HL-60 (cell line): Measurements from ENCODE around the gene HOXC12.

ENCODE experiments used
- GABPA ChIP-seq: IDR thresholded peaks from 2 replicates; pipeline ENCODE4 v1.6.1; 2012; ENCODE audit warnings: low read depth
- TF ChIP-seq, protein P1 (sequence below): IDR thresholded peaks from one replicate; pipeline ENCODE4 v1.5.1; 2011; ENCODE audit warnings: low read length, control low read depth, inconsistent platforms; ENCODE audit not compliant: insufficient read depth
- TF ChIP-seq, protein P2 (sequence below): IDR thresholded peaks from 2 replicates; pipeline ENCODE4 v1.6.1; 2012; ENCODE audit warnings: low read depth; ENCODE audit not compliant: insufficient replicate concordance

GRCh38 chr12:53966385-53967133 is 11.9 kb downstream of the HOXC12 start:
- TF ChIP-seq, protein P1, sequence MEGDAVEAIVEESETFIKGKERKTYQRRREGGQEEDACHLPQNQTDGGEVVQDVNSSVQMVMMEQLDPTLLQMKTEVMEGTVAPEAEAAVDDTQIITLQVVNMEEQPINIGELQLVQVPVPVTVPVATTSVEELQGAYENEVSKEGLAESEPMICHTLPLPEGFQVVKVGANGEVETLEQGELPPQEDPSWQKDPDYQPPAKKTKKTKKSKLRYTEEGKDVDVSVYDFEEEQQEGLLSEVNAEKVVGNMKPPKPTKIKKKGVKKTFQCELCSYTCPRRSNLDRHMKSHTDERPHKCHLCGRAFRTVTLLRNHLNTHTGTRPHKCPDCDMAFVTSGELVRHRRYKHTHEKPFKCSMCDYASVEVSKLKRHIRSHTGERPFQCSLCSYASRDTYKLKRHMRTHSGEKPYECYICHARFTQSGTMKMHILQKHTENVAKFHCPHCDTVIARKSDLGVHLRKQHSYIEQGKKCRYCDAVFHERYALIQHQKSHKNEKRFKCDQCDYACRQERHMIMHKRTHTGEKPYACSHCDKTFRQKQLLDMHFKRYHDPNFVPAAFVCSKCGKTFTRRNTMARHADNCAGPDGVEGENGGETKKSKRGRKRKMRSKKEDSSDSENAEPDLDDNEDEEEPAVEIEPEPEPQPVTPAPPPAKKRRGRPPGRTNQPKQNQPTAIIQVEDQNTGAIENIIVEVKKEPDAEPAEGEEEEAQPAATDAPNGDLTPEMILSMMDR = no peak
- TF ChIP-seq, protein P2, sequence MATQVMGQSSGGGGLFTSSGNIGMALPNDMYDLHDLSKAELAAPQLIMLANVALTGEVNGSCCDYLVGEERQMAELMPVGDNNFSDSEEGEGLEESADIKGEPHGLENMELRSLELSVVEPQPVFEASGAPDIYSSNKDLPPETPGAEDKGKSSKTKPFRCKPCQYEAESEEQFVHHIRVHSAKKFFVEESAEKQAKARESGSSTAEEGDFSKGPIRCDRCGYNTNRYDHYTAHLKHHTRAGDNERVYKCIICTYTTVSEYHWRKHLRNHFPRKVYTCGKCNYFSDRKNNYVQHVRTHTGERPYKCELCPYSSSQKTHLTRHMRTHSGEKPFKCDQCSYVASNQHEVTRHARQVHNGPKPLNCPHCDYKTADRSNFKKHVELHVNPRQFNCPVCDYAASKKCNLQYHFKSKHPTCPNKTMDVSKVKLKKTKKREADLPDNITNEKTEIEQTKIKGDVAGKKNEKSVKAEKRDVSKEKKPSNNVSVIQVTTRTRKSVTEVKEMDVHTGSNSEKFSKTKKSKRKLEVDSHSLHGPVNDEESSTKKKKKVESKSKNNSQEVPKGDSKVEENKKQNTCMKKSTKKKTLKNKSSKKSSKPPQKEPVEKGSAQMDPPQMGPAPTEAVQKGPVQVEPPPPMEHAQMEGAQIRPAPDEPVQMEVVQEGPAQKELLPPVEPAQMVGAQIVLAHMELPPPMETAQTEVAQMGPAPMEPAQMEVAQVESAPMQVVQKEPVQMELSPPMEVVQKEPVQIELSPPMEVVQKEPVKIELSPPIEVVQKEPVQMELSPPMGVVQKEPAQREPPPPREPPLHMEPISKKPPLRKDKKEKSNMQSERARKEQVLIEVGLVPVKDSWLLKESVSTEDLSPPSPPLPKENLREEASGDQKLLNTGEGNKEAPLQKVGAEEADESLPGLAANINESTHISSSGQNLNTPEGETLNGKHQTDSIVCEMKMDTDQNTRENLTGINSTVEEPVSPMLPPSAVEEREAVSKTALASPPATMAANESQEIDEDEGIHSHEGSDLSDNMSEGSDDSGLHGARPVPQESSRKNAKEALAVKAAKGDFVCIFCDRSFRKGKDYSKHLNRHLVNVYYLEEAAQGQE = no peak
- TF ChIP-seq GABPA = no peak
